A549 treated with Hydrocortisone at 1 μM for 4 hours (cell line): Measurements from ENCODE around the gene FLNA. TPM values are rescaled to one million over a fixed set of nuclear protein-coding genes. Genes with fewer than 3 reads are reported as not detected.

Experiments used
- total RNA-seq: library from RNA; stranded (reverse); fragments of 200-300 nt; extraction: Qiagen RNA extraction; gene quantifications from 5 replicates; pipeline ENCODE4 v1.2.3, GENCODE V29; 2022

FLNA gene
- 1,461 to 1,661 TPM (median 1,622 TPM) in 5 replicates for total RNA-seq

GRCh38 chrX:154374313-154375155, at the start of gene FLNA:
Gene FLNA (minus strand): TSS chrX:154374634. CDS start chrX:154371245, 3,389 bp downstream.

GRCh38 chrX:154409222-154409871, 34.9 kb upstream of the FLNA start, which contains the start of gene DNASE1L1:
Gene DNASE1L1 (minus strand): TSS chrX:154409254. CDS start chrX:154405568, 3,686 bp downstream.

GRCh38 chrX:154397888-154398667, 23.6 kb upstream of the FLNA start, which contains the start of gene RPL10:
Gene RPL10 (plus strand): TSS chrX:154398377. CDS start chrX:154398520, 143 bp downstream.

GRCh38 chrX:154378799-154379568, 4.5 kb upstream of the FLNA start, which contains the start of gene EMD:
Gene EMD (plus strand): TSS chrX:154379295. CDS start chrX:154379485, 190 bp downstream.

Other genes with a start within 250 kb of the FLNA start
- gene OPN1LW, start 230.4 kb downstream of the FLNA start, total RNA-seq: not detected in 5 replicates
- gene OPN1MW, start 192.0 kb downstream of the FLNA start, total RNA-seq: not detected in 5 replicates
- gene OPN1MW2, start 154.9 kb downstream of the FLNA start, total RNA-seq: not detected in 5 replicates
- gene OPN1MW3, start 117.1 kb downstream of the FLNA start, total RNA-seq: not detected in 5 replicates
- not detected in 5 replicates for gene TEX28, start 79.5 kb downstream of the FLNA start, total RNA-seq
- gene TKTL1, start 78.8 kb downstream of the FLNA start, total RNA-seq: 0.05 to 0.14 TPM (median 0.07 TPM) in 3 of 5 replicates, not detected in the others
- 129 to 161 TPM (median 153 TPM) in 5 replicates for gene EMD, start 4.7 kb upstream of the FLNA start, total RNA-seq
- 5,312 to 5,581 TPM (median 5,559 TPM) in 5 replicates for gene RPL10, start 23.7 kb upstream of the FLNA start, total RNA-seq
- gene DNASE1L1, start 34.6 kb upstream of the FLNA start, total RNA-seq: 27.2 to 31.3 TPM (median 29.9 TPM) in 5 replicates
- gene TAFAZZIN, start 36.9 kb upstream of the FLNA start, total RNA-seq: 33.5 to 40.1 TPM (median 36.8 TPM) in 5 replicates
- 88.4 to 107 TPM (median 105 TPM) in 5 replicates for gene ATP6AP1, start 54.0 kb upstream of the FLNA start, total RNA-seq
- gene GDI1, start 62.5 kb upstream of the FLNA start, total RNA-seq: 91.4 to 124 TPM (median 104 TPM) in 5 replicates
- gene FAM50A, start 69.5 kb upstream of the FLNA start, total RNA-seq: 99.8 to 121 TPM (median 111 TPM) in 5 replicates
- gene PLXNA3, start 83.6 kb upstream of the FLNA start, total RNA-seq: 11.0 to 17.8 TPM (median 13.9 TPM) in 5 replicates
- 36.3 to 74.0 TPM (median 65.8 TPM) in 5 replicates for gene LAGE3, start 104.6 kb upstream of the FLNA start, total RNA-seq
- gene UBL4A, start 112.0 kb upstream of the FLNA start, total RNA-seq: 67.1 to 73.0 TPM (median 69.5 TPM) in 5 replicates
- 38.5 to 42.9 TPM (median 39.7 TPM) in 5 replicates for gene SLC10A3, start 116.0 kb upstream of the FLNA start, total RNA-seq
- gene FAM3A, start 141.6 kb upstream of the FLNA start, total RNA-seq: 38.0 to 44.6 TPM (median 42.6 TPM) in 5 replicates
- gene G6PD, start 172.2 kb upstream of the FLNA start, total RNA-seq: 1,336 to 1,631 TPM (median 1,436 TPM) in 5 replicates
- gene IKBKG, start 173.0 kb upstream of the FLNA start, total RNA-seq: 35.9 to 44.7 TPM (median 40.9 TPM) in 5 replicates
- not detected in 5 replicates for gene CTAG1A, start 210.5 kb upstream of the FLNA start, total RNA-seq
- not detected in 5 replicates for gene CTAG1B, start 244.6 kb upstream of the FLNA start, total RNA-seq